IPS DF 6.9 (cell line): ENCODE data around the gene OTOA.

Experiments
- DNase-seq: peaks from one replicate; pipeline ENCODE4 v3.0.0-alpha.2; 2013; ENCODE audit warnings: low read depth, low spot score
- H3K27ac ChIP-seq: one replicate; pipeline ENCODE4 v1.5.1; 2013; ENCODE audit warnings: low read length, control low read depth
- H3K27me3 ChIP-seq: 2 replicates; pipeline ENCODE4 v1.6.1; 2013; ENCODE audit warnings: mild to moderate bottlenecking, low read length; ENCODE audit not compliant: control insufficient read depth, insufficient read depth
- H3K36me3 ChIP-seq: 2 replicates; pipeline ENCODE4 v1.6.1; 2013; ENCODE audit warnings: low read length; ENCODE audit not compliant: control insufficient read depth, insufficient read depth
- H3K4me1 ChIP-seq: 2 replicates; pipeline ENCODE4 v1.6.1; 2013; ENCODE audit warnings: low read length; ENCODE audit not compliant: control insufficient read depth, insufficient read depth
- H3K4me3 ChIP-seq: 2 replicates; pipeline ENCODE4 v1.5.1; 2013; ENCODE audit warnings: mild to moderate bottlenecking, low read length
- H3K9me3 ChIP-seq: 2 replicates; pipeline ENCODE4 v1.6.1; 2013; ENCODE audit warnings: low read length, inconsistent platforms; ENCODE audit not compliant: control insufficient read depth, insufficient read depth
- WGBS: extraction: QIAGEN DNeasy Blood & Tissue Kit; methylation state at CpG from one replicate; pipeline ENCODE4 v1.1.7; 2013; ENCODE audit warnings: mixed read lengths, missing lambda C conversion rate; ENCODE audit not compliant: insufficient read length, insufficient coverage; 5-methylcytosine and 5-hydroxymethylcytosine counted together

The OTOA gene

DNA sequence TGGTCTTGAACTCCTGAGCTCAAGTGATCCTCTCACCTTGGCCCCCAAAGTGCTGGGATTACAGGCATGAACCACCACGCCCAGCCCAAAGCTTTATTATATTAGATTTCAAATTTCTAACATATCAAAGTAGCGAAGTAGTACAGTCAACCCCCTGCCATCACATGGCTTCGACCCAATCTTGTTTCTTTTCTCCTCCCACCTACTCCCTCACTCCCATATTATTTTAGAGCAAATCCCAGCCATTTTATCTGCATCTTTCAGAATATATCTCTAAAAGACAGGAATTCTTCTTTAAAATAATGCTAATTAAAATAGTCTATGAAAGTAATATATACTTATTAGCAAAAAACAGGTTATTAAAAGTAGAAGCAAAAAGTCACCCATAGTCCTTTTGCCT, 12.3 kb upstream of the OTOA start:
- DNase-seq, result no peak
- Histone ChIP-seq H3K27ac (no peak overlapping the region), H3K9me3 (no peaks in the 10 kb centered on the region), H3K4me3 (no peak overlapping the region), H3K27me3 (no peaks in the 10 kb centered on the region), H3K36me3 (0 out of 2 replicates have a peak, but pooled peaks cover 3% of the 10 kb centered on the region), H3K4me1 (no peaks in the 10 kb centered on the region)
- no CpG with 5 or more reads among the region's 3 CpGs for WGBS

- WGBS, result no CpG with 5 or more reads among the region's 6 CpGs
- DNase-seq, result no peak
- no peaks in the 10 kb centered on the region for H3K9me3 ChIP-seq
- H3K27me3 ChIP-seq, result no peaks in the 10 kb centered on the region
- H3K4me1 ChIP-seq, result no peaks in the 10 kb centered on the region
- no peak within 1 kb of the TSS for H3K4me3 ChIP-seq
- H3K36me3 ChIP-seq, result 0 out of 2 replicates have a peak, but pooled peaks cover 3% of the 10 kb centered on the region
- H3K27ac ChIP-seq, result no peak within 1 kb of the TSS
Measured at GRCh38 chr16:21652453-21652852, 11.3 kb upstream of the OTOA start, which contains the start of gene IGSF6. Gene IGSF6 (minus strand): TSS chr16:21652608. CDS start chr16:21652598, 10 bp downstream.

DNA sequence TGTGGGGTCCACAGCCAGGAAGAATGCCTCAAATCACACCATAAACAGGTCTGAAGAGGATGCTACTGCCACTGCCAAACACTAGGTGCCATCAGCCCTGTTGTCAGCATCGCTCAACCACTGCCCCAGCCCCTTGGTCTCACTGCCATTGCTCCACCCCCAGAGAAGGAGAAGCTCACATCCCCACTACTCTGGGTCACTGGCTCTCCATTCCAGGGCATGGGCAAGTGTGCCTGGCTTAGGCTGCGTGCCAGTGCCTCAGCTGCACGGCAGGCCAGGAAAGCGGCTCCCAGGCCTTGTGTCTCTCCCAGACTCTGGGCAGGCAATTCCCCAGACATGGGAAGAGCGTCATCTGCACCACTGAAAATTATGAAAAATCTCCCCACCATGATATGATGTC, 10.2 kb upstream of the OTOA start:
- WGBS, result no CpG with 5 or more reads among the region's 5 CpGs
- Histone ChIP-seq H3K27me3 (no peaks in the 10 kb centered on the region), H3K9me3 (no peaks in the 10 kb centered on the region), H3K27ac (no peak overlapping the region), H3K4me3 (no peak overlapping the region), H3K4me1 (no peaks in the 10 kb centered on the region), H3K36me3 (0 out of 2 replicates have a peak, but pooled peaks cover 3% of the 10 kb centered on the region)
- no peak for DNase-seq

GRCh38 chr16:21654466-21654865, 9.3 kb upstream of the OTOA start:
- no peak for DNase-seq
- no CpG with 5 or more reads among the region's 1 CpG for WGBS

DNA sequence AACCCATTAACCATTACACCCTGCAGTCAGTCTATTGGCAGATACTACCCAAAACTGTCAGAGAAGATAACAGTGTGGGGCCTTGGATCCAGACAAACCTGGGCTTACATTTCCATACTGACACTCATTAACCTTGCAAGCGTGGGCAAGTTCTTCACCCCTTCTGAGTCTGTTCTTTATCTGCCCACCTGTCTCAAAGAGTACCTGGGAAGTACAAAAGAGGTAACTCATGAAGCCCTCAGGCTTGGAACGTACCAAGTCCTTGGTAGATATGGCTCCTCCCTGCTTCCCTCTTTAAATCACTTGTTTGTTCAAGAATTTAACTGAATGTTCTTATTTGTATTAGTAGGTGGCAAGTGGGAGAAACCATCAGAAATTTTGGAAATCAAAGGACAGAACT, 8.9 kb upstream of the OTOA start:
- Histone ChIP-seq H3K4me1 (no peaks in the 10 kb centered on the region), H3K36me3 (0 out of 2 replicates have a peak, but pooled peaks cover 3% of the 10 kb centered on the region), H3K27ac (no peak overlapping the region), H3K27me3 (no peaks in the 10 kb centered on the region), H3K9me3 (no peaks in the 10 kb centered on the region), H3K4me3 (no peak overlapping the region)
- DNase-seq, result no peak
- WGBS, result no CpG with 5 or more reads among the region's 2 CpGs

More at GRCh38 chr16:21654466-21654865, 9.3 kb upstream of the OTOA start:
- Histone ChIP-seq H3K4me3 (no peak overlapping the region), H3K4me1 (no peaks in the 10 kb centered on the region), H3K27me3 (no peaks in the 10 kb centered on the region), H3K36me3 (0 out of 2 replicates have a peak, but pooled peaks cover 3% of the 10 kb centered on the region), H3K27ac (no peak overlapping the region), H3K9me3 (no peaks in the 10 kb centered on the region)

DNA sequence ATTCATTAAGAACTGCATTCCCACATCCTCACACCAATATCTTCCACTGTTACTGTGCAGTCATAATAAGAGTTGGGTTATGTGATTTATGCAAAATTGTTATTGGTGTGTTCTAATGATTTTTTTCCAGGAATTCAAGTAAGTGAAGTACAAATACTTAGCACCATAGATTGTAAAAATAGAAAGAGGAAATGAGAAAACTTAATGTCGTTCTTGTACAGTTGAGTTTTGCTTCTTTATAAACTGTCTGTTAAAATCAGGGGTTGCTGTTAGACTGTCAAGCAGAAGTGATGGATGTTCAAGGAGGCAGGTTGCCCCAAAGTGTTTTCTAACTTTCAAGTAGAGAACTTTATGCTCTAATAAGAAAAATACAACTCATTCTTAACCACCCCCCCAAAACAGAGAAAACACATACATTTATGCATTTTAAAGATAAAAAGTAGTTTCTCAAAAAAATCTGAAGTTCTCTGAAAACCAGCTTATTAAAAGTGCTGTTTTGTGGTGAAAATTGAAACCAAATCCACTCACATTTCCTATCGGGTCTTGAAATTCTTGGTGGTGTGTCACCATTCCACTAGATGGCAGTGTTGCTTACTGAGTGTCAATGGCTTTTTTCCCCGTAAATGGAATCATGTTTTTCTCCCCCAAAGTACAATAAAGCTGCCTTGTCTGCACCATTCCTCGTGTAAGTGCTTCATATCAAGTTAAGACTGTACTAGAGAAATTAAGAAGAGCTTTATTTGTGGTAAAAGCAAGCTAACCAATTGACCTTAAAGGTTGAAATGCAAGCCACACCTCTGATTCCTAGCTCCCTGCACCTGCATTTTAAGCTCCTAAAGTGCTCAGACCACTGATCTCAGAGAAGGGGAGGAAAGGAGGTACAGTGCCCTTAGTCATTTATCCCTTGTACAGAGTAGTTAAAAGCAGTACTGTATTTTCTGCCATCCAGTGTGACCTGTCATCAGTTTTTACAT, 6.7 kb upstream of the OTOA start:
- no peak overlapping the region for H3K27ac ChIP-seq
- no peak overlapping the region for H3K4me3 ChIP-seq
- DNase-seq, result no peak
- H3K36me3 ChIP-seq, result 0 out of 2 replicates have a peak, but pooled peaks cover 3% of the 10 kb centered on the region
- H3K27me3 ChIP-seq, result no peaks in the 10 kb centered on the region
- H3K9me3 ChIP-seq, result no peaks in the 10 kb centered on the region
- WGBS, result no CpG with 5 or more reads among the region's 4 CpGs
- H3K4me1 ChIP-seq, result no peaks in the 10 kb centered on the region

DNA sequence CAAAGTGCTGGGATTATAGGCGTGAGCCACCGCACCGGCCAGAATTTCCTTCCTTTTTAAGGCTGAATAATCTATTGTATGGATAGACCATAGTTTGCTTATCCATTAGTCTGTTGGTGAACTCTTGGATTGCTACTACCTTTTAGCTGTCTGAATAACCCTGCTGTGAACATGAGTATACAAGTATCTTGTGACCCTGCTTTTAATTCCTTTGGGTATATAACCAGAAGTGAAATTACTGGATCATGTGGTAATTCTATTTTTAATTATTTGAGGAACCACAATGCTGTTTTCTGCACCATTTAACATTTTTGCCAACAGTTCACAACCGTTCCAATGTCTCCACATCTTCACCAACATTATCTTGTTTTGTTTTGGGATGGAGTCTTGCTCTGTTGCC, 4.6 kb upstream of the OTOA start:
- DNase-seq, result no peak
- Histone ChIP-seq H3K9me3 (no peaks in the 10 kb centered on the region), H3K4me1 (no peaks in the 10 kb centered on the region), H3K27me3 (no peaks in the 10 kb centered on the region), H3K27ac (no peak overlapping the region), H3K36me3 (no peaks in the 10 kb centered on the region), H3K4me3 (no peak overlapping the region)
- WGBS, result no CpG with 5 or more reads among the region's 4 CpGs

DNA sequence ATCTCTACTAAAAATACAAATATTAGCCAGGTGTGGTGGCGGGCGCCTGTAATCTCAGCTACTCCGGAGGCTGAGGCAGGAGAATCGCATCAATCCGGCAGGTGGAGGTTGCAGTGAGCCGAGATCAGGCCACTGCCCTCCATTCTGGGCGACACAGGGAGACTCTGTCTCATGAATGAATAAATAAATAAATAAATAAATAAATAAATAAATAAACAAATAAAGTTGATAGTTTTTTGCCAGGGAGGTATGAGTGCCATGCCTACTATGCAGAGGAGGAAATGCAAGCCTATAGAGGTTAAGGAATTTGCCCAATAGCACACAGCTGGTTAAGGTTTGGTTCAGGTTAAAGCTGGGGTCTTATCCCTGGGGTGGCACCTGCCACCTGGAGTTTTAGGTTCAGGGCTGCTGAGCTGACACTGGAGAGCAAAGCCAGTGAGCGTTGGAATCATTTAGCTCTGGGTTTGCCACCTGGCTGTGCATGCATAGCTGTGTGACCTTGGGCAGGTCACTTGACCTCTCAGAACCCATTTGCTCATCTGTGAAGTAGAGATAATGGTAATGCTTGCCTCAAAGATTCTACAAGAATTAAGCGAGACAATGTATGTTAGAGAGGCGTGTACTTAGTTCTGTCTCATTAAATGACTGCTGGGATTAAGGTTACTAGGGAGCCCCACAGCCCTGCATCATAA, 1.2 kb downstream of the OTOA start:
- Histone ChIP-seq H3K4me1 (peaks cover 1% of the 10 kb centered on the region; the same call in 1 of the 2 replicates), H3K9me3 (no peaks in the 10 kb centered on the region), H3K4me3 (no peak overlapping the region), H3K27ac (no peak overlapping the region), H3K27me3 (no peaks in the 10 kb centered on the region), H3K36me3 (no peaks in the 10 kb centered on the region)
- DNase-seq, result no peak
- no CpG with 5 or more reads among the region's 10 CpGs for WGBS

GRCh38 chr16:21666772-21667171, 3.0 kb downstream of the OTOA start:
- no peak for DNase-seq
- Histone ChIP-seq H3K9me3 (no peaks in the 10 kb centered on the region), H3K27ac (no peak overlapping the region), H3K4me3 (no peak overlapping the region), H3K36me3 (no peaks in the 10 kb centered on the region), H3K4me1 (peaks cover 1% of the 10 kb centered on the region; the same call in 1 of the 2 replicates), H3K27me3 (no peaks in the 10 kb centered on the region)
- no CpG with 5 or more reads among the region's 3 CpGs for WGBS

DNA sequence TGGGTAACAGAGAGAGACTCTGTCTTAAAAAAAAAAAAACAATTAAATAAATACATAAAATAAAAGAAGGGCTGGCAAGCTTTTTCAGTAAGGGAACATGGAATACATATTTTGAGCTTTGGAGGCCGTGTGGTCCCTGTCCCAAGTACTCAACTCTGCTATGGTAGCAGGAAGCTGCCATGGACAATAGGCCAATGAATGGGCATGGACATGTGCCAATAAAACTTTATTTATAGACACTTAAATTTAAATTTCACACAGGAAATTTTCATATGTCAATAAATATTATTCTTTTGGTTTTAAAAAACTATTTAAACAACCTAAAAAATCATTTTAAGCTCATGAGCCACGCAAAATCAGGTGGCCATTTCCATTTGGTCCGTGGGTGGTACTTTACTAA, 3.8 kb downstream of the OTOA start:
- no CpG with 5 or more reads among the region's 3 CpGs for WGBS
- no peaks in the 10 kb centered on the region for H3K27me3 ChIP-seq
- H3K4me3 ChIP-seq, result no peak overlapping the region
- no peak overlapping the region for H3K27ac ChIP-seq
- H3K4me1 ChIP-seq, result peaks cover 1% of the 10 kb centered on the region; the same call in 1 of the 2 replicates
- H3K9me3 ChIP-seq, result no peaks in the 10 kb centered on the region
- no peak for DNase-seq
- H3K36me3 ChIP-seq, result no peaks in the 10 kb centered on the region
